K562 (cell line): ENCODE data around the gene LAMB3. TPM values are rescaled to one million over a fixed set of nuclear protein-coding genes. Genes with fewer than 3 reads are reported as not detected.

Experiments
- ATAC-seq: fragments of 200-7000 bp; cut with Tn5 transposase; 3 replicates; pipeline ENCODE4 v1.9.1; 2020; ENCODE audit warnings: moderate library complexity
- BruUV-seq: library from RNA; stranded (reverse); fragments of 400-500 nt; replicated peaks from 2 replicates; lab custom pipeline; 2021; lab: Mats Ljungman, UMichigan
- CTCF ChIA-PET: fragments of 300-600 bp; formaldehyde crosslinking; extraction: SDS; loops from one replicate; lab custom pipeline; 2021; ENCODE audit warnings: low intra/inter-chr PET ratio; lab: Yijun Ruan, JAX
- POLR2A ChIA-PET: fragments of 300-600, 350-650 bp; sonication (Branson Sonifier 250); formaldehyde crosslinking; extraction: SDS; loops from one replicate; lab custom pipeline; 2021; ENCODE audit warnings: antibody characterized with exemption, inconsistent platforms; lab: Yijun Ruan, JAX
- DNase-seq, 4 experiments: peaks; one replicate each; pipeline versions ENCODE4 v3.0.0 to v3.0.0-alpha.2; 2011 to 2018; ENCODE audit warnings: low spot score in 3 of 4, mixed read lengths in 3 of 4; ENCODE audit errors: extremely low read depth in 1 of 4
- FAIRE-seq: peaks from 2 replicates; lab custom pipeline; 2011; peaks lifted over from hg19 to GRCh38; lab: Jason Lieb, UNC
- H2AFZ ChIP-seq: 2 replicates; pipeline ENCODE4 v1.6.0; 2011; ENCODE audit warnings: low read depth, low read length, control low read depth, inconsistent platforms
- H3K27ac ChIP-seq: fragments of 200-600 bp; 3 replicates; pipeline ENCODE4 v1.8.0; 2011; ENCODE audit warnings: low read depth, mild to moderate bottlenecking, control low read depth, inconsistent platforms, low read length, moderate library complexity, mixed read lengths; ENCODE audit errors: extremely low read depth
- H3K27me3 ChIP-seq, 2 experiments: fragments of 300-600 bp in 1 of 2; 2 replicates in 1 of 2; 3 replicates in 1 of 2; pipeline versions ENCODE4 v1.6.0 to v1.8.0; 2011; ENCODE audit warnings: inconsistent platforms in 2 of 2, low read length in 2 of 2, mild to moderate bottlenecking in 1 of 2, mixed read lengths in 1 of 2, moderate library complexity in 1 of 2; ENCODE audit not compliant: control insufficient read depth in 2 of 2, insufficient read depth in 2 of 2
- H3K36me3 ChIP-seq: fragments of 300-600 bp; 3 replicates; pipeline ENCODE4 v1.8.0; 2011; ENCODE audit warnings: mild to moderate bottlenecking, low read length, inconsistent platforms; ENCODE audit not compliant: control insufficient read depth, insufficient read depth
- H3K4me1 ChIP-seq, 2 experiments: fragments of 200-600 bp in 1 of 2; replicated peaks in 1 of 2; 2 replicates in 1 of 2; 3 replicates in 1 of 2; pipeline versions ENCODE4 v1.5.1 to v1.8.0; 2011; ENCODE audit warnings: inconsistent platforms in 2 of 2, low read length in 2 of 2, mild to moderate bottlenecking in 1 of 2, mixed read lengths in 1 of 2, moderate library complexity in 1 of 2; ENCODE audit not compliant: control insufficient read depth in 2 of 2, insufficient read depth in 2 of 2
- H3K4me2 ChIP-seq: 2 replicates; pipeline ENCODE4 v1.6.1; 2011; ENCODE audit warnings: low read length, control low read depth, inconsistent platforms, mixed read lengths; ENCODE audit not compliant: insufficient read depth
- H3K4me3 ChIP-seq: fragments of 200-600 bp; sonication (generic), shearing (Covaris generic); 2 replicates; pipeline ENCODE4 v1.5.1; 2016; ENCODE audit warnings: control low read depth, inconsistent platforms
- H3K79me2 ChIP-seq: fragments of 200-600 bp; 3 replicates; pipeline ENCODE4 v1.8.0; 2011; ENCODE audit warnings: low read length, inconsistent platforms; ENCODE audit not compliant: control insufficient read depth, insufficient read depth
- H3K9ac ChIP-seq, 2 experiments: 2 replicates each; pipeline versions ENCODE4 v1.6.0 to v1.6.1; 2011; ENCODE audit warnings: low read depth in 2 of 2, low read length in 2 of 2, control low read depth in 1 of 2, inconsistent platforms in 1 of 2, mild to moderate bottlenecking in 1 of 2, mixed read lengths in 1 of 2; ENCODE audit not compliant: insufficient read depth in 1 of 2
- H3K9me1 ChIP-seq: one replicate; pipeline ENCODE4 v1.6.0; 2011; ENCODE audit warnings: inconsistent platforms, mild to moderate bottlenecking, low read length, moderate library complexity; ENCODE audit not compliant: control insufficient read depth, insufficient read depth
- H3K9me3 ChIP-seq: replicated peaks from 2 replicates; pipeline ENCODE4 v1.5.1; 2011; ENCODE audit warnings: low read depth, low read length, inconsistent platforms; ENCODE audit not compliant: control insufficient read depth, insufficient read depth
- H4K20me1 ChIP-seq: replicated peaks from 2 replicates; pipeline ENCODE4 v1.6.1; 2011; ENCODE audit warnings: low read length, inconsistent platforms, mixed read lengths; ENCODE audit not compliant: control insufficient read depth, insufficient read depth
- MAX ChIP-seq: sonication (generic); formaldehyde crosslinking; IDR thresholded peaks from 2 replicates; pipeline ENCODE4 v1.9.0; 2022; ENCODE audit warnings: mild to moderate bottlenecking, missing genetic modification reagents
- NCOA2 ChIP-seq, 2 experiments: fragments of 450-650 bp; IDR thresholded peaks; 2 replicates each; pipeline ENCODE4 v1.6.1; 2018; ENCODE audit warnings: mild to moderate bottlenecking in 2 of 2, moderate library complexity in 1 of 2; ENCODE audit not compliant: partially characterized antibody in 2 of 2
- TAF15 ChIP-seq: fragments of 200-400 bp; formaldehyde crosslinking; IDR thresholded peaks from 2 replicates; pipeline ENCODE4 v1.6.1; 2017; ENCODE audit warnings: mild to moderate bottlenecking, low read depth, low read length, moderate library complexity
- TGIF2 ChIP-seq: sonication (generic); formaldehyde crosslinking; IDR thresholded peaks from 2 replicates; pipeline ENCODE4 v1.8.1; 2022; ENCODE audit warnings: mild to moderate bottlenecking, missing genetic modification reagents, moderate library complexity
- ZNF134 ChIP-seq: fragments of 250-450 bp; sonication (Bioruptor Pico); conservative IDR thresholded peaks from 2 replicates; pipeline ENCODE4 v1.4.0; 2020
- ZNF431 ChIP-seq: sonication (generic); formaldehyde crosslinking; IDR thresholded peaks from 2 replicates; pipeline ENCODE4 v1.8.0; 2022; ENCODE audit warnings: mild to moderate bottlenecking, missing genetic modification reagents
- WGBS: fragments of 100-300 bp; shearing (Covaris generic); methylation state at CpG from one replicate; pipeline ENCODE4 v1.1.6; 2016; ENCODE audit warnings: low coverage, mixed read lengths; ENCODE audit not compliant: insufficient coverage; ENCODE audit errors: missing lambda C conversion rate; 5-methylcytosine and 5-hydroxymethylcytosine counted together
- in situ Hi-C: fragments of 300-500 bp; cut with MboI; formaldehyde crosslinking; loops from 4 replicates; pipeline ENCODE4 v1.15.0; 2018; ENCODE audit warnings: inconsistent platforms, mixed read lengths
- intact Hi-C: fragments of 100-400 bp; cut with micrococcal nuclease; formaldehyde crosslinking; loops from 2 replicates; pipeline ENCODE4 v1.14.2; 2022
- polyA plus RNA-seq, 8 experiments: library from polyadenylated mRNA; depleted of rRNA in 4 of 8; stranded (reverse) in 5 of 8; unstranded in 3 of 8; fragments of >200 nt; fragmentation: Nextera tagmentation in 2 of 8; fragmentation: Illumina TruSeq in 1 of 8; extraction: Ambion mirVana in 2 of 8; extraction: Trizol in 1 of 8; gene quantifications; 2 replicates each; pipeline versions ENCODE4 v1.2.1 to v1.2.3, GENCODE V29; 2011 to 2014; ENCODE audit warnings: inconsistent platforms in 1 of 8, missing spikeins in 1 of 8
- total RNA-seq, 7 experiments: library from RNA; depleted of rRNA in 6 of 7; stranded (reverse); fragments of >200 nt in 6 of 7; fragmentation: Illumina TruSeq in 2 of 7; extraction: Trizol in 2 of 7; gene quantifications; 2 replicates each; pipeline versions ENCODE4 v1.2.1 to v1.2.3, GENCODE V29; 2011 to 2021; ENCODE audit warnings: low replicate concordance in 1 of 7

LAMB3 gene
- total and polyA plus RNA-seq, 9 of the 15 experiments (the other 6 are each of a cell fraction or from before 2014, with no cell fraction given) = 0.08 to 1.3 (median 0.91) TPM

GRCh38 chr1:209625791-209626285, 26.4 kb downstream of the LAMB3 start:
- ChIA-PET POLR2A (no interaction called here), CTCF (interaction anchor here (1.0 kb wide), 1 partner anchor 23 kb away, joined by 3 read pairs; no protein-coding TSS in a partner anchor)

More at GRCh38 chr1:209625791-209626285, 26.4 kb downstream of the LAMB3 start:
- TF ChIP-seq NCOA2 (IDR thresholded peaks at IDR 0.05; ENCODE audit: partially characterized antibody in 2 of 2) = no peak
- TF ChIP-seq MAX (CRISPR knock-in tag) = no peak
- TF ChIP-seq ZNF431 = no peak
- no peak for TF ChIP-seq ZNF134
- TF ChIP-seq TGIF2 (CRISPR knock-in tag) = no peak
- no peak for TF ChIP-seq TAF15
- H3K9me3 ChIP-seq = no peaks in the 10 kb centered on the region
- H3K79me2 ChIP-seq = no peaks in the 10 kb centered on the region
- 0 out of 2 replicates have a peak, but pooled peaks cover 8% of the 10 kb centered on the region for H4K20me1 ChIP-seq
- no peak overlapping the region for H3K4me3 ChIP-seq
- H3K36me3 ChIP-seq = no peaks in the 10 kb centered on the region
- intact Hi-C loops = loop anchor here (2.0 kb wide), 1 partner anchor 49 kb away; no protein-coding TSS in a partner anchor
- no peak overlapping the region for H3K27ac ChIP-seq
- peaks cover 3% of the 10 kb centered on the region for H3K9me1 ChIP-seq
- H2AFZ ChIP-seq = no peak overlapping the region
- DNase-seq (no peak), FAIRE-seq (no peak), ATAC-seq (no peak)
- no peak overlapping the region for H3K4me2 ChIP-seq
- WGBS = 24% methylated on average over 15 of the region's 18 CpGs
- H3K9ac ChIP-seq = no peak overlapping the region
- peaks cover 31 to 86% of the 10 kb centered on the region in 2 experiments; a peak in 4 of 5 replicates for H3K27me3 ChIP-seq
- peaks cover 0 to 22% of the 10 kb centered on the region in 2 experiments; a peak in 2 of 5 replicates for H3K4me1 ChIP-seq
- no TSS peak for BruUV-seq
- in situ Hi-C loops = no loop called here
